DOHH2 (cell line): Measurements from ENCODE around the gene NTF4.

ENCODE experiments used
- H3F3A ChIP-seq: fragments of 200-600 bp; sonication (generic), shearing (Covaris generic); 2 replicates; pipeline ENCODE4 v1.6.0; 2016; ENCODE audit warnings: antibody characterized with exemption, mild to moderate bottlenecking; ENCODE audit not compliant: control insufficient read depth, insufficient read depth
- H3K27ac ChIP-seq: fragments of 200-600 bp; sonication (generic); 2 replicates; pipeline ENCODE4 v1.5.1; 2014; ENCODE audit warnings: low read depth, mild to moderate bottlenecking, low read length, moderate library complexity
- H3K27me3 ChIP-seq: fragments of 200-600 bp; sonication (generic); 2 replicates; pipeline ENCODE4 v1.6.1; 2014; ENCODE audit warnings: mild to moderate bottlenecking, low read length, mixed read lengths; ENCODE audit not compliant: control insufficient read depth
- H3K36me3 ChIP-seq: fragments of 200-600 bp; sonication (generic); 2 replicates; pipeline ENCODE4 v1.6.1; 2014; ENCODE audit warnings: mild to moderate bottlenecking, low read length, moderate library complexity, mixed read lengths; ENCODE audit not compliant: control insufficient read depth
- H3K4me1 ChIP-seq: fragments of 200-600 bp; sonication (generic); 2 replicates; pipeline ENCODE4 v1.6.1; 2014; ENCODE audit warnings: mild to moderate bottlenecking, low read length, mixed read lengths; ENCODE audit not compliant: control insufficient read depth
- H3K4me2 ChIP-seq: fragments of 200-600 bp; sonication (generic); 2 replicates; pipeline ENCODE4 v1.6.0; 2014; ENCODE audit warnings: mild to moderate bottlenecking, low read length, moderate library complexity
- H3K4me3 ChIP-seq: fragments of 200-600 bp; sonication (generic); 2 replicates; pipeline ENCODE4 v1.5.1; 2014; ENCODE audit warnings: mild to moderate bottlenecking, low read length, mixed read lengths
- H3K79me2 ChIP-seq: fragments of 200-600 bp; sonication (generic); 2 replicates; pipeline ENCODE4 v1.6.1; 2014; ENCODE audit warnings: mild to moderate bottlenecking, low read length, mixed read lengths; ENCODE audit not compliant: control insufficient read depth
- H3K9me2 ChIP-seq: fragments of 200-600 bp; sonication (generic); replicated peaks from 2 replicates; pipeline ENCODE4 v1.6.1; 2014; ENCODE audit warnings: mild to moderate bottlenecking, low read length, mixed read lengths; ENCODE audit not compliant: control insufficient read depth
- H3K9me3 ChIP-seq: fragments of 200-600 bp; sonication (generic); 2 replicates; pipeline ENCODE4 v1.6.1; 2014; ENCODE audit warnings: antibody characterized with exemption, low read length, mixed read lengths; ENCODE audit not compliant: control insufficient read depth, insufficient read depth
- H4K20me1 ChIP-seq: fragments of 200-600 bp; sonication (generic); 2 replicates; pipeline ENCODE4 v1.6.0; 2014; ENCODE audit warnings: low read depth, mild to moderate bottlenecking, antibody characterized with exemption, low read length, moderate library complexity; ENCODE audit not compliant: control insufficient read depth, insufficient read depth
- CTCF ChIP-seq: fragments of 200-600 bp; sonication (generic); IDR thresholded peaks from one replicate; pipeline ENCODE4 v1.5.1; 2014; ENCODE audit warnings: antibody characterized with exemption, mild to moderate bottlenecking, low read depth, low read length; ENCODE audit not compliant: poor library complexity, severe bottlenecking
- EZH2phosphoT487 ChIP-seq: fragments of 200-600 bp; sonication (generic); IDR thresholded peaks from 2 replicates; pipeline ENCODE4 v1.6.1; 2017; ENCODE audit warnings: borderline replicate concordance, mild to moderate bottlenecking, antibody characterized with exemption, low read length, moderate library complexity, mixed read lengths

Gene NTF4

GRCh38 chr19:49098795-49099194, 34.2 kb upstream of the NTF4 start:
- peaks cover 92% of the 10 kb centered on the region for H3K36me3 ChIP-seq
- no peaks in the 10 kb centered on the region for H3K9me2 ChIP-seq
- no peaks in the 10 kb centered on the region for H3K27me3 ChIP-seq
- no peak overlapping the region for H3K27ac ChIP-seq
- H3K9me3 ChIP-seq = no peaks in the 10 kb centered on the region
- peaks cover 17% of the 10 kb centered on the region; the same call in 1 of the 2 replicates for H4K20me1 ChIP-seq
- H3F3A ChIP-seq = peaks cover 11% of the 10 kb centered on the region
- no peak overlapping the region for H3K4me2 ChIP-seq
- TF ChIP-seq EZH2phosphoT487 (no peak), CTCF (no peak)
- H3K4me1 ChIP-seq = no peaks in the 10 kb centered on the region
- H3K79me2 ChIP-seq = peaks cover 46% of the 10 kb centered on the region
- no peak overlapping the region for H3K4me3 ChIP-seq

GRCh38 chr19:49097453-49098288, 33.1 kb upstream of the NTF4 start:
- Histone ChIP-seq H3K4me1 (no peaks in the 10 kb centered on the region), H3K79me2 (peaks cover 52% of the 10 kb centered on the region), H3K9me3 (no peaks in the 10 kb centered on the region), H3K4me3 (no peak overlapping the region), H3K27ac (no peak overlapping the region), H3F3A (peaks cover 11% of the 10 kb centered on the region), H3K36me3 (peaks cover 90% of the 10 kb centered on the region), H3K9me2 (no peaks in the 10 kb centered on the region), H3K4me2 (no peak overlapping the region), H4K20me1 (peaks cover 17% of the 10 kb centered on the region; the same call in 1 of the 2 replicates), H3K27me3 (no peaks in the 10 kb centered on the region)
- TF ChIP-seq CTCF (peak; percentile 100), EZH2phosphoT487 (no peak)

- Histone ChIP-seq H3K4me1 (no peaks in the 10 kb centered on the region), H3K36me3 (peaks cover 92% of the 10 kb centered on the region), H3K4me2 (no peak overlapping the region), H3F3A (peaks cover 11% of the 10 kb centered on the region), H4K20me1 (peaks cover 23% of the 10 kb centered on the region; the same call in 1 of the 2 replicates), H3K4me3 (no peak overlapping the region), H3K9me3 (no peaks in the 10 kb centered on the region), H3K79me2 (peaks cover 76% of the 10 kb centered on the region), H3K27ac (no peak overlapping the region), H3K9me2 (no peaks in the 10 kb centered on the region), H3K27me3 (no peaks in the 10 kb centered on the region)
- TF ChIP-seq EZH2phosphoT487 (no peak), CTCF (no peak)
Observed at GRCh38 chr19:49094505-49095482, 30.2 kb upstream of the NTF4 start.
